OCI-LY7 (cell line): ENCODE measurements around the gene FARSB. TPM values are rescaled to one million over a fixed set of nuclear protein-coding genes. Genes with fewer than 3 reads are reported as not detected.

ENCODE experiments used
- BruUV-seq: library from RNA; stranded (reverse); fragments of 400-500 nt; replicated peaks from 2 replicates; lab custom pipeline; 2021; lab: Mats Ljungman, UMichigan
- CTCF ChIA-PET: fragments of 300-600 bp; sonication (Branson Sonifier 250); formaldehyde crosslinking; loops from one replicate; lab custom pipeline; 2022; ENCODE audit warnings: antibody characterized with exemption; ENCODE audit not compliant: unreplicated experiment; lab: Charles Lee
- POLR2A ChIA-PET: fragments of 300-600 bp; sonication (Branson Sonifier 250); formaldehyde crosslinking; loops from one replicate; lab custom pipeline; 2022; ENCODE audit warnings: antibody characterized with exemption; lab: Charles Lee
- DNase-seq: peaks from one replicate; pipeline ENCODE4 v3.0.0-alpha.2; 2015; ENCODE audit warnings: low spot score
- H2AFZ ChIP-seq: fragments of 200-600 bp; sonication (generic), shearing (Covaris generic); 2 replicates; pipeline ENCODE4 v1.6.1; 2014; ENCODE audit warnings: mild to moderate bottlenecking, antibody characterized with exemption, low read length, moderate library complexity
- H3K27ac ChIP-seq: fragments of 200-600 bp; sonication (generic); 2 replicates; pipeline ENCODE4 v1.5.1; 2014; ENCODE audit warnings: mixed run types, low read depth, mild to moderate bottlenecking, moderate library complexity, low read length, inconsistent platforms; ENCODE audit not compliant: poor library complexity, severe bottlenecking
- H3K36me3 ChIP-seq: fragments of 200-600 bp; sonication (generic); 2 replicates; pipeline ENCODE4 v1.6.1; 2014; ENCODE audit warnings: mild to moderate bottlenecking, antibody characterized with exemption, low read length, moderate library complexity, mixed read lengths; ENCODE audit not compliant: insufficient read depth
- H3K4me1 ChIP-seq: fragments of 200-600 bp; sonication (generic); 2 replicates; pipeline ENCODE4 v1.5.1; 2014; ENCODE audit warnings: mild to moderate bottlenecking, low read length; ENCODE audit not compliant: insufficient read depth, poor library complexity, severe bottlenecking
- H3K4me2 ChIP-seq: fragments of 200-600 bp; sonication (generic); 2 replicates; pipeline ENCODE4 v1.6.1; 2014; ENCODE audit warnings: mild to moderate bottlenecking, low read length
- H3K4me3 ChIP-seq: fragments of 200-600 bp; sonication (generic); 2 replicates; pipeline ENCODE4 v1.5.1; 2014; ENCODE audit warnings: mild to moderate bottlenecking, low read depth, low read length; ENCODE audit not compliant: poor library complexity, severe bottlenecking
- H3K79me2 ChIP-seq: fragments of 200-600 bp; sonication (generic); 2 replicates; pipeline ENCODE4 v1.6.1; 2016; ENCODE audit warnings: low read depth, mild to moderate bottlenecking, low read length, moderate library complexity, mixed read lengths; ENCODE audit not compliant: insufficient read depth
- H3K9me2 ChIP-seq: fragments of 200-600 bp; sonication (generic); 2 replicates; pipeline ENCODE4 v1.6.1; 2016; ENCODE audit warnings: mild to moderate bottlenecking, low read length, mixed read lengths; ENCODE audit not compliant: insufficient read depth
- H3K9me3 ChIP-seq: fragments of 200-600 bp; sonication (generic); 2 replicates; pipeline ENCODE4 v1.6.1; 2014; ENCODE audit warnings: mild to moderate bottlenecking, mixed run types, low read length, mixed read lengths
- H4K20me1 ChIP-seq: fragments of 200-600 bp; sonication (generic); 2 replicates; pipeline ENCODE4 v1.6.1; 2014; ENCODE audit warnings: mild to moderate bottlenecking, antibody characterized with exemption, low read length, moderate library complexity, mixed read lengths; ENCODE audit not compliant: insufficient read depth
- EZH2phosphoT487 ChIP-seq: fragments of 200-600 bp; sonication (generic); IDR thresholded peaks from 2 replicates; pipeline ENCODE4 v1.6.1; 2018; ENCODE audit warnings: low read depth, borderline replicate concordance, mild to moderate bottlenecking, mixed run types, antibody characterized with exemption, low read length, moderate library complexity, mixed read lengths
- intact Hi-C: fragments of 100-400 bp; cut with micrococcal nuclease; formaldehyde crosslinking; loops from one replicate; pipeline ENCODE4 v1.10.0; 2022; ENCODE audit not compliant: unreplicated experiment
- total RNA-seq, 2 experiments: library from RNA; depleted of rRNA in 1 of 2; stranded (reverse); fragments of >200 nt in 1 of 2; shearing (Covaris generic) in 1 of 2; gene quantifications; 2 replicates each; pipeline ENCODE4 v1.2.3, GENCODE V29; 2014 to 2022
- TF ChIP-seq, protein P1 (sequence below): fragments of 200-600 bp; sonication (generic); conservative IDR thresholded peaks from 2 replicates; pipeline ENCODE4 v1.5.1; 2014; ENCODE audit warnings: mild to moderate bottlenecking, antibody characterized with exemption, low read length, moderate library complexity, mixed read lengths

FARSB gene
- total RNA-seq, 2 experiments from 2014 or later, result 24.9 to 46.7 TPM

DNA sequence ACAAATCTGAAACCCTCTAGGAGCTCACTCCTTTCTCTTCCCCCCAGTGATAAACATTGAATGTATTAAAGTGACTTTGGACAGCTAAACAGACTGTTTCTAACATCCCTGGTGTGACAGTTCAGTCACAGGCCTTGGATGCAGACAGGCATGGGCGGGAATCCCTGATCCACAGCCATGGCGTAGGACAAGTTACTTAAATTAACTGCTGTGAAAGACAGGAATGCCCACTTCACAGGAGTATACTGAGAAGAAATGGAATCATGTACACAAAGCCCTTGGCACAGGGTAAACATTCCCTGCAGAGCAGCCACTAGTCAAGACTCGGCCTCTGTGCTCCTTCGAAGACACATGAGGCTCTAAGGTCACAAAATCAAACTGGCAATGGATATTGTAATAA is 34.0 kb downstream of the FARSB start:
- Histone ChIP-seq H4K20me1 (no peaks in the 10 kb centered on the region), H3K36me3 (peaks cover 93% of the 10 kb centered on the region), H3K4me3 (no peak overlapping the region), H3K27ac (no peak overlapping the region), H3K4me1 (no peaks in the 10 kb centered on the region), H3K4me2 (no peak overlapping the region), H3K79me2 (no peaks in the 10 kb centered on the region), H3K9me2 (no peaks in the 10 kb centered on the region), H3K9me3 (no peaks in the 10 kb centered on the region), H2AFZ (no peak overlapping the region)
- TF ChIP-seq, protein P1, sequence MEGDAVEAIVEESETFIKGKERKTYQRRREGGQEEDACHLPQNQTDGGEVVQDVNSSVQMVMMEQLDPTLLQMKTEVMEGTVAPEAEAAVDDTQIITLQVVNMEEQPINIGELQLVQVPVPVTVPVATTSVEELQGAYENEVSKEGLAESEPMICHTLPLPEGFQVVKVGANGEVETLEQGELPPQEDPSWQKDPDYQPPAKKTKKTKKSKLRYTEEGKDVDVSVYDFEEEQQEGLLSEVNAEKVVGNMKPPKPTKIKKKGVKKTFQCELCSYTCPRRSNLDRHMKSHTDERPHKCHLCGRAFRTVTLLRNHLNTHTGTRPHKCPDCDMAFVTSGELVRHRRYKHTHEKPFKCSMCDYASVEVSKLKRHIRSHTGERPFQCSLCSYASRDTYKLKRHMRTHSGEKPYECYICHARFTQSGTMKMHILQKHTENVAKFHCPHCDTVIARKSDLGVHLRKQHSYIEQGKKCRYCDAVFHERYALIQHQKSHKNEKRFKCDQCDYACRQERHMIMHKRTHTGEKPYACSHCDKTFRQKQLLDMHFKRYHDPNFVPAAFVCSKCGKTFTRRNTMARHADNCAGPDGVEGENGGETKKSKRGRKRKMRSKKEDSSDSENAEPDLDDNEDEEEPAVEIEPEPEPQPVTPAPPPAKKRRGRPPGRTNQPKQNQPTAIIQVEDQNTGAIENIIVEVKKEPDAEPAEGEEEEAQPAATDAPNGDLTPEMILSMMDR, result no peak
- TF ChIP-seq EZH2phosphoT487, result no peak
- CTCF ChIA-PET, result no interaction called here
- no TSS peak for BruUV-seq
- intact Hi-C loops, result no loop called here
- no peak for DNase-seq
- POLR2A ChIA-PET, result no interaction called here

DNA sequence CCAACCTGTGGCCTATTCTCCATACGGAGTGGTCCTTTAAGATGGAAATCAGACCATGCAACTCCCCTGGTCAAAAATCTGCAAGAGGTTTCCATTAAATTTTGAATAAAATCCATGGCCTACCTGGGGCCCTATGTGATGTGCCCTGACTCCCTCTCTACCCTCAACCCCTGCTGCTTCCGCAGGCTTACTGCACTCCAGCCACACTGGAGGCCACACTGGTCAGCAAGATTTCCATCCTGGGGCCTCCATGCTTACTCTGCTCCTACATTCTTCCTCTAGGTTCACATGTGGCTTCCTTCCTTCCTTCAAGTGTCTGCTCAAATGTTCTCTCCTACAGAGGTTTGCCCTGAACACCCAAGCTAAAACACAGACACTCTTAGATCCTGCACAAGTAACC is 40.6 kb downstream of the FARSB start:
- TF ChIP-seq, protein P1, result no peak
- TF ChIP-seq EZH2phosphoT487, result no peak
- H3K27ac ChIP-seq, result no peak overlapping the region
- intact Hi-C loops, result loop anchor here (10.0 kb wide), 1 partner anchor 561 kb away; no protein-coding TSS in a partner anchor
- H3K36me3 ChIP-seq, result peaks cover 90% of the 10 kb centered on the region
- no peak overlapping the region for H3K4me3 ChIP-seq
- H3K9me2 ChIP-seq, result no peaks in the 10 kb centered on the region
- no TSS peak for BruUV-seq
- H3K4me2 ChIP-seq, result no peak overlapping the region
- no peaks in the 10 kb centered on the region for H3K4me1 ChIP-seq
- DNase-seq, result no peak
- no peaks in the 10 kb centered on the region for H4K20me1 ChIP-seq
- POLR2A ChIA-PET, result interaction anchor here (0.9 to 1.1 kb wide), 2 partner anchors 9 to 613 kb away, joined by 3 to 4 read pairs; no protein-coding TSS in a partner anchor
- no peaks in the 10 kb centered on the region for H3K79me2 ChIP-seq
- no peak overlapping the region for H2AFZ ChIP-seq
- no peaks in the 10 kb centered on the region for H3K9me3 ChIP-seq
- CTCF ChIA-PET, result no interaction called here

DNA sequence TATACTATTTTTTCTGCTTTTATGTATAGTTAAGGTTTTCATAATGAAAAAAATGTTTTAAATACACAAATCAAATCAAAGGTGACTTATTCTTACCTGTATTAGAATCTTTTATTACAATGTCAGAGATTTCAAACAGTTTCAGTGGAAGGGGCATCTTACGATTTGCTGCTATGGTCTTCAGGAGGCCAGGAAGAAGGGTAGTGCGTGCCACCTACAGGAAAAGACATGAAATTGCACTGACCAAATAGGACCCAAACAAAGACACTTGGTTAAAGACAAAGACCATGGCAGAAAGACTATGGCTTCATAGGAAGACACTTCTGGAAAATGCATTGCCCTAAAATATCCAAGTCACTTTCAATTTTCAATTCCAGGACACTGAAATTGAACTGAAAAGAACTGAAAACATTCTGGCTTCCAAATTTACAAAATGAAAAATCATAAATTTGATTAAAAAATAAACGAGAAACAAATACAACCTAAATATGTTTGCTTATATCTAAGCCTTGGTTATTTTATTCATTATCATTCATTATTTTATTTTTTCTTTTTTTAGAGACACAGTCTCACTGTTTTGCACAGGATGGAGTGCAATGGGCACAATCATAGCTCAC is 42.1 kb downstream of the FARSB start:
- Histone ChIP-seq H3K27ac (no peak overlapping the region), H3K9me2 (no peaks in the 10 kb centered on the region), H2AFZ (no peak overlapping the region), H3K4me3 (no peak overlapping the region), H3K4me2 (no peak overlapping the region), H3K36me3 (peaks cover 94% of the 10 kb centered on the region), H3K4me1 (no peaks in the 10 kb centered on the region), H4K20me1 (no peaks in the 10 kb centered on the region), H3K9me3 (no peaks in the 10 kb centered on the region), H3K79me2 (no peaks in the 10 kb centered on the region)
- DNase-seq, result peak; percentile 49
- no TSS peak for BruUV-seq
- TF ChIP-seq, protein P1, result peak; percentile 88
- no peak for TF ChIP-seq EZH2phosphoT487
- CTCF ChIA-PET, result no interaction called here
- POLR2A ChIA-PET, result interaction anchor here (0.6 kb wide), 1 partner anchor 15 kb away, joined by 3 read pairs; no protein-coding TSS in a partner anchor
- intact Hi-C loops, result loop anchor here (5.0 to 10.0 kb wide), 2 partner anchors 297 to 559 kb away; no protein-coding TSS in a partner anchor
